H1 (cell line): ENCODE results near the gene TMC3. TPM values are rescaled to one million over a fixed set of nuclear protein-coding genes. Genes with fewer than 3 reads are reported as not detected.

Experiments used
- CTCF ChIA-PET: fragments of 300-600 bp; sonication (Branson Sonifier 250); formaldehyde crosslinking; loops from one replicate; lab custom pipeline; 2021; ENCODE audit not compliant: partially characterized antibody; lab: Charles Lee
- POLR2A ChIA-PET: fragments of 300-600 bp; sonication (Branson Sonifier 250); formaldehyde crosslinking; loops from one replicate; lab custom pipeline; 2021; ENCODE audit warnings: inconsistent platforms; ENCODE audit not compliant: partially characterized antibody; lab: Charles Lee
- DNase-seq, 2 experiments: peaks; one replicate each; pipeline versions ENCODE4 v3.0.0 to v3.0.0-alpha.2; 2010 to 2022; ENCODE audit warnings: low spot score in 2 of 2, low read depth in 1 of 2, mixed read lengths in 1 of 2
- FAIRE-seq: peaks from 2 replicates; lab custom pipeline; 2011; peaks lifted over from hg19 to GRCh38; lab: Jason Lieb, UNC
- H2AFZ ChIP-seq: 2 replicates; pipeline ENCODE4 v1.8.1; 2012; ENCODE audit warnings: low read length, inconsistent platforms
- H2AK5ac ChIP-seq: 2 replicates; pipeline ENCODE4 v1.6.1; 2013; ENCODE audit warnings: low read depth, low read length
- H2BK120ac ChIP-seq: replicated peaks from 2 replicates; pipeline ENCODE3; 2013; ENCODE audit warnings: low read depth, low read length, inconsistent platforms
- H2BK12ac ChIP-seq: 2 replicates; pipeline ENCODE4 v1.6.1; 2013; ENCODE audit warnings: low read depth, low read length
- H2BK15ac ChIP-seq: 2 replicates; pipeline ENCODE4 v1.6.1; 2013; ENCODE audit warnings: low read length
- H2BK20ac ChIP-seq: 2 replicates; pipeline ENCODE4 v1.6.1; 2013; ENCODE audit warnings: low read length
- H2BK5ac ChIP-seq: 2 replicates; pipeline ENCODE4 v1.6.1; 2013; ENCODE audit warnings: low read depth, low read length
- H3K14ac ChIP-seq: 2 replicates; pipeline ENCODE4 v1.6.1; 2013; ENCODE audit warnings: inconsistent platforms; ENCODE audit not compliant: insufficient read length
- H3K18ac ChIP-seq: 2 replicates; pipeline ENCODE4 v1.6.1; 2013; ENCODE audit warnings: low read length; ENCODE audit errors: extremely low read depth
- H3K23ac ChIP-seq: 2 replicates; pipeline ENCODE4 v1.6.1; 2013; ENCODE audit warnings: inconsistent platforms; ENCODE audit not compliant: insufficient read length
- H3K23me2 ChIP-seq: 2 replicates; pipeline ENCODE4 v1.6.1; 2013; ENCODE audit warnings: low read depth, low read length
- H3K27ac ChIP-seq: 2 replicates; pipeline ENCODE4 v1.6.1; 2011; ENCODE audit warnings: low read depth, low read length, inconsistent platforms
- H3K27me3 ChIP-seq, 4 experiments: replicated peaks in 1 of 4; 1 replicate in 1 of 4; 2 replicates in 3 of 4; pipeline versions ENCODE4 v1.6.1 to v1.8.1; 2011 to 2013; ENCODE audit warnings: low read length in 3 of 4, mild to moderate bottlenecking in 3 of 4, inconsistent platforms in 2 of 4, mixed read lengths in 2 of 4, moderate library complexity in 1 of 4; ENCODE audit not compliant: control insufficient read depth in 3 of 4, insufficient read depth in 3 of 4; ENCODE audit errors: extremely low read depth in 1 of 4
- H3K36me3 ChIP-seq, 4 experiments: 2 replicates each; pipeline versions ENCODE4 v1.6.1 to v1.8.1; 2011 to 2013; ENCODE audit warnings: mild to moderate bottlenecking in 4 of 4, low read length in 3 of 4, moderate library complexity in 2 of 4, control low read depth in 1 of 4, inconsistent platforms in 1 of 4; ENCODE audit not compliant: insufficient read depth in 4 of 4, control insufficient read depth in 2 of 4
- H3K4ac ChIP-seq: replicated peaks from 2 replicates; pipeline ENCODE3; 2013; ENCODE audit warnings: low read length, low read depth, mixed read lengths, inconsistent platforms; ENCODE audit not compliant: insufficient read length
- H3K4me1 ChIP-seq, 4 experiments: replicated peaks in 1 of 4; 1 replicate in 1 of 4; 2 replicates in 3 of 4; pipeline versions ENCODE4 v1.6.1 to v1.8.1; 2011 to 2013; ENCODE audit warnings: low read length in 3 of 4, inconsistent platforms in 2 of 4, mixed read lengths in 1 of 4; ENCODE audit not compliant: insufficient read depth in 4 of 4, control insufficient read depth in 3 of 4
- H3K4me2 ChIP-seq, 2 experiments: 2 replicates each; pipeline versions ENCODE4 v1.6.1 to v1.8.1; 2011 to 2013; ENCODE audit warnings: low read depth in 2 of 2, low read length in 2 of 2, control low read depth in 1 of 2, inconsistent platforms in 1 of 2, mild to moderate bottlenecking in 1 of 2; ENCODE audit not compliant: insufficient read depth in 1 of 2
- H3K4me3 ChIP-seq, 4 experiments: fragments of 200-600, 300-600 bp in 1 of 4; sonication (generic), shearing (Covaris generic), sonication (Bioruptor Twin) in 1 of 4; 2 replicates each; pipeline versions ENCODE4 v1.5.1 to v1.8.1; 2011 to 2016; ENCODE audit warnings: low read length in 4 of 4, low read depth in 3 of 4, control low read depth in 2 of 4, inconsistent platforms in 2 of 4, mild to moderate bottlenecking in 2 of 4, mixed read lengths in 1 of 4, moderate library complexity in 1 of 4; ENCODE audit not compliant: insufficient read depth in 2 of 4; ENCODE audit errors: extremely low read depth in 1 of 4
- H3K56ac ChIP-seq: replicated peaks from 2 replicates; pipeline ENCODE3; 2013; ENCODE audit warnings: low read depth, mild to moderate bottlenecking, mixed read lengths, low read length, inconsistent platforms; ENCODE audit not compliant: insufficient read length
- H3K79me1 ChIP-seq: 2 replicates; pipeline ENCODE4 v1.6.1; 2013; ENCODE audit warnings: low read depth, low read length, control low read depth
- H3K79me2 ChIP-seq, 2 experiments: 2 replicates each; pipeline versions ENCODE4 v1.6.1 to v1.8.1; 2012 to 2013; ENCODE audit warnings: low read length in 2 of 2, mild to moderate bottlenecking in 2 of 2, inconsistent platforms in 1 of 2; ENCODE audit not compliant: insufficient read depth in 2 of 2, control insufficient read depth in 1 of 2
- H3K9ac ChIP-seq, 4 experiments: replicated peaks in 1 of 4; 1 replicate in 1 of 4; 2 replicates in 3 of 4; pipeline versions ENCODE4 v1.6.1 to v1.8.1; 2011 to 2013; ENCODE audit warnings: low read depth in 3 of 4, low read length in 3 of 4, control low read depth in 2 of 4, mild to moderate bottlenecking in 2 of 4, moderate library complexity in 2 of 4, inconsistent platforms in 1 of 4; ENCODE audit errors: extremely low read depth in 1 of 4
- H3K9me3 ChIP-seq, 2 experiments: 2 replicates each; pipeline versions ENCODE4 v1.6.1 to v1.8.1; 2012 to 2013; ENCODE audit warnings: mild to moderate bottlenecking in 2 of 2, moderate library complexity in 2 of 2, control low read depth in 1 of 2, inconsistent platforms in 1 of 2, low read depth in 1 of 2, low read length in 1 of 2, mixed read lengths in 1 of 2; ENCODE audit not compliant: insufficient read depth in 2 of 2
- H4K20me1 ChIP-seq, 2 experiments: replicated peaks in 1 of 2; 2 replicates each; pipeline versions ENCODE3 to v1.8.1; 2011 to 2013; ENCODE audit warnings: inconsistent platforms in 2 of 2, low read length in 2 of 2, mild to moderate bottlenecking in 1 of 2; ENCODE audit not compliant: insufficient read depth in 2 of 2, control insufficient read depth in 1 of 2
- H4K5ac ChIP-seq: 2 replicates; pipeline ENCODE4 v1.6.1; 2013; ENCODE audit warnings: low read length, low read depth, mixed read lengths, inconsistent platforms; ENCODE audit not compliant: insufficient read length
- H4K8ac ChIP-seq: 2 replicates; pipeline ENCODE4 v1.8.0; 2013; ENCODE audit warnings: mild to moderate bottlenecking, moderate library complexity, low read length, inconsistent platforms; ENCODE audit not compliant: insufficient read depth; ENCODE audit errors: extremely low read depth
- H4K91ac ChIP-seq: replicated peaks from 2 replicates; pipeline ENCODE3; 2013; ENCODE audit warnings: low read length, mixed read lengths, inconsistent platforms; ENCODE audit not compliant: insufficient read length
- ASH2L ChIP-seq: fragments of 200-600, 300-600 bp; sonication (generic); IDR thresholded peaks from one replicate; pipeline ENCODE4 v1.7.1; 2017; ENCODE audit warnings: low read length
- CBX5 ChIP-seq: fragments of 300-800, 300-1000 bp; sonication (generic); IDR thresholded peaks from 2 replicates; pipeline ENCODE4 v1.7.1; 2016; ENCODE audit warnings: antibody characterized with exemption, low read length, low read depth
- GABPA ChIP-seq: IDR thresholded peaks from 2 replicates; pipeline ENCODE4 v1.6.1; 2011; ENCODE audit warnings: mild to moderate bottlenecking, low read length, moderate library complexity, borderline replicate concordance; ENCODE audit not compliant: insufficient read depth
- POLR2A ChIP-seq, 2 experiments: IDR thresholded peaks; 1 replicate in 1 of 2; 2 replicates in 1 of 2; pipeline ENCODE4 v1.6.1; 2011; ENCODE audit warnings: low read depth in 2 of 2, low read length in 2 of 2, mild to moderate bottlenecking in 2 of 2; ENCODE audit errors: control extremely low read depth in 1 of 2
- RFX5 ChIP-seq: IDR thresholded peaks from 2 replicates; pipeline ENCODE4 v1.6.1; 2011; ENCODE audit warnings: low read depth, low read length, improper control_type of control experiment, borderline replicate concordance
- RNF2 ChIP-seq: fragments of 200-900, 300-1000 bp; sonication (generic); IDR thresholded peaks from 2 replicates; pipeline ENCODE4 v1.7.1; 2016; ENCODE audit warnings: borderline replicate concordance, low read depth, mild to moderate bottlenecking, antibody characterized with exemption, low read length; ENCODE audit not compliant: poor library complexity, severe bottlenecking; ENCODE audit errors: missing control alignments
- SIX5 ChIP-seq: IDR thresholded peaks from 2 replicates; pipeline ENCODE4 v1.6.1; 2011; ENCODE audit warnings: mild to moderate bottlenecking, low read depth, low read length
- SP1 ChIP-seq: IDR thresholded peaks from 2 replicates; pipeline ENCODE4 v1.6.1; 2011; ENCODE audit warnings: low read depth, low read length
- SUZ12 ChIP-seq: fragments of 200-600 bp; sonication (generic); IDR thresholded peaks from 2 replicates; pipeline ENCODE4 v1.6.1; 2012; ENCODE audit warnings: mild to moderate bottlenecking, inconsistent platforms, low read length, moderate library complexity, mixed read lengths
- WGBS, 2 experiments: shearing (Covaris generic) in 1 of 2; methylation state at CpG; one replicate each; pipeline versions ENCODE4 v1.1.6 to v1.1.7; 2013 to 2015; ENCODE audit warnings: low lambda C conversion rate in 2 of 2, mixed read lengths in 2 of 2, inconsistent platforms in 1 of 2, low coverage in 1 of 2, missing lambda C conversion rate in 1 of 2; ENCODE audit not compliant: insufficient replicate concordance in 2 of 2, insufficient coverage in 1 of 2, insufficient read length in 1 of 2; ENCODE audit errors: extremely low coverage in 1 of 2, missing lambda C conversion rate in 1 of 2; 5-methylcytosine and 5-hydroxymethylcytosine counted together
- polyA plus RNA-seq, 7 experiments: library from polyadenylated mRNA; depleted of rRNA in 3 of 7; stranded (reverse) in 5 of 7; unstranded in 2 of 7; fragments of >200 nt in 5 of 7; fragments of 200-250 nt in 2 of 7; gene quantifications; 1 replicate in 5 of 7; 2 replicates in 1 of 7; 4 replicates in 1 of 7; pipeline versions ENCODE4 v1.2.1 to v1.2.3, GENCODE V29; 2011 to 2013; ENCODE audit warnings: missing spikeins in 2 of 7, mixed read lengths in 2 of 7
- total RNA-seq: library from RNA; stranded (reverse); fragmentation: NEBNext Ultra II Directional; extraction: Animal tissue kit (Norgen Biotek cat#: 25700); gene quantifications from 2 replicates; pipeline ENCODE4 v1.2.1, GENCODE V29; 2021
- TF ChIP-seq, protein P1 (sequence below), 3 experiments: IDR thresholded peaks; 1 replicate in 2 of 3; 2 replicates in 1 of 3; pipeline versions ENCODE4 v1.5.1 to v1.6.1; 2011; ENCODE audit warnings: low read length in 3 of 3, mild to moderate bottlenecking in 3 of 3, inconsistent platforms in 2 of 3, low read depth in 1 of 3, moderate library complexity in 1 of 3; ENCODE audit not compliant: insufficient read depth in 1 of 3; ENCODE audit errors: control extremely low read depth in 1 of 3
- TF ChIP-seq, protein P2 (sequence below): IDR thresholded peaks from 2 replicates; pipeline ENCODE4 v1.6.1; 2011; ENCODE audit warnings: low read depth, mild to moderate bottlenecking, low read length; ENCODE audit not compliant: insufficient read depth

TMC3 gene
- total and polyA plus RNA-seq, 2 of the 8 experiments (the other 6 are each of a cell fraction or from before 2014, with no cell fraction given), result not detected

DNA sequence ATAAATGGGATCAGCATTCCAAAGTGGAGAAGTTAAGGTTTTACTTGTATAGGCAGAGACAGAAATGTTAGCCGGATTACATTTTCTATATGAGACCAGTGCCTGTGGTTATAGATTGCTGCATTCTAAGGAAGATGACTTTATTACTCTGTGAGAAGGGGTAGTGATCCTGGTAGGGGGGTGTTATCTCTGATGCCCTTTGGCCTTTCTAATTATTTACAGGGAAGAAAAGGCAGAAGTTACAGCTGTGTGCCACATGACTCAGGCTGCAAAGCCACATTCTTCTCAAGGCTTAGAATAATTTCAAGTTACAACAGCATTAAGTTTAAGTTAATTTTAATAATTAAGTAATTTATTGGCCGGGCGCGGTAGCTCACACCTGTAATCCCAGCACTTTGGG lies 2.2 kb upstream of the TMC3 start:
- Histone ChIP-seq H3K27ac (no peak overlapping the region), H3K79me2 (no peaks in the 10 kb centered on the region), H2AK5ac (no peak overlapping the region), H3K4ac (no peak overlapping the region), H3K4me3 (no peak overlapping the region), H2BK5ac (no peak overlapping the region), H3K14ac (no peak overlapping the region), H2BK15ac (no peak overlapping the region), H2BK120ac (no peak overlapping the region), H2BK20ac (no peak overlapping the region), H3K4me2 (no peak overlapping the region), H3K23me2 (no peaks in the 10 kb centered on the region), H2BK12ac (no peak overlapping the region), H3K56ac (no peak overlapping the region), H4K20me1 (no peaks in the 10 kb centered on the region), H3K23ac (no peak overlapping the region), H4K8ac (no peak overlapping the region), H3K79me1 (no peaks in the 10 kb centered on the region), H2AFZ (no peak overlapping the region), H3K18ac (no peak overlapping the region), H3K4me1 (no peaks in the 10 kb centered on the region), H4K91ac (no peak overlapping the region), H3K9ac (no peak overlapping the region), H3K27me3 (no peaks in the 10 kb centered on the region), H3K36me3 (no peaks in the 10 kb centered on the region), H4K5ac (no peak overlapping the region), H3K9me3 (no peaks in the 10 kb centered on the region)
- 97% methylated on average over 4 of the region's 4 CpGs; no CpG with 5 or more reads in 1 of the 2 experiments for WGBS, 2 experiments
- DNase-seq (no peak), FAIRE-seq (no peak)
- TF ChIP-seq GABPA (no peak), SUZ12 (no peak), POLR2A (IDR thresholded peaks at IDR 0.05; ENCODE audit: control extremely low read depth in 1 of 2, low read depth in 2 of 2, low read length in 2 of 2) (no peak), CBX5 (no peak), RFX5 (no peak), ASH2L (no peak), SP1 (no peak), SIX5 (no peak), RNF2 (no peak)
- TF ChIP-seq, protein P1, sequence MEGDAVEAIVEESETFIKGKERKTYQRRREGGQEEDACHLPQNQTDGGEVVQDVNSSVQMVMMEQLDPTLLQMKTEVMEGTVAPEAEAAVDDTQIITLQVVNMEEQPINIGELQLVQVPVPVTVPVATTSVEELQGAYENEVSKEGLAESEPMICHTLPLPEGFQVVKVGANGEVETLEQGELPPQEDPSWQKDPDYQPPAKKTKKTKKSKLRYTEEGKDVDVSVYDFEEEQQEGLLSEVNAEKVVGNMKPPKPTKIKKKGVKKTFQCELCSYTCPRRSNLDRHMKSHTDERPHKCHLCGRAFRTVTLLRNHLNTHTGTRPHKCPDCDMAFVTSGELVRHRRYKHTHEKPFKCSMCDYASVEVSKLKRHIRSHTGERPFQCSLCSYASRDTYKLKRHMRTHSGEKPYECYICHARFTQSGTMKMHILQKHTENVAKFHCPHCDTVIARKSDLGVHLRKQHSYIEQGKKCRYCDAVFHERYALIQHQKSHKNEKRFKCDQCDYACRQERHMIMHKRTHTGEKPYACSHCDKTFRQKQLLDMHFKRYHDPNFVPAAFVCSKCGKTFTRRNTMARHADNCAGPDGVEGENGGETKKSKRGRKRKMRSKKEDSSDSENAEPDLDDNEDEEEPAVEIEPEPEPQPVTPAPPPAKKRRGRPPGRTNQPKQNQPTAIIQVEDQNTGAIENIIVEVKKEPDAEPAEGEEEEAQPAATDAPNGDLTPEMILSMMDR (IDR thresholded peaks at IDR 0.05; ENCODE audit: control extremely low read depth in 1 of 3, insufficient read depth in 1 of 3, low read depth in 1 of 3, low read length in 3 of 3), result no peak
- TF ChIP-seq, protein P2, sequence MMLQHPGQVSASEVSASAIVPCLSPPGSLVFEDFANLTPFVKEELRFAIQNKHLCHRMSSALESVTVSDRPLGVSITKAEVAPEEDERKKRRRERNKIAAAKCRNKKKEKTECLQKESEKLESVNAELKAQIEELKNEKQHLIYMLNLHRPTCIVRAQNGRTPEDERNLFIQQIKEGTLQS, result no peak
- ChIA-PET POLR2A (no interaction called here), CTCF (no interaction called here)
